ENCODE measurements around the gene DYNC1LI1.

Gene DYNC1LI1

DNA sequence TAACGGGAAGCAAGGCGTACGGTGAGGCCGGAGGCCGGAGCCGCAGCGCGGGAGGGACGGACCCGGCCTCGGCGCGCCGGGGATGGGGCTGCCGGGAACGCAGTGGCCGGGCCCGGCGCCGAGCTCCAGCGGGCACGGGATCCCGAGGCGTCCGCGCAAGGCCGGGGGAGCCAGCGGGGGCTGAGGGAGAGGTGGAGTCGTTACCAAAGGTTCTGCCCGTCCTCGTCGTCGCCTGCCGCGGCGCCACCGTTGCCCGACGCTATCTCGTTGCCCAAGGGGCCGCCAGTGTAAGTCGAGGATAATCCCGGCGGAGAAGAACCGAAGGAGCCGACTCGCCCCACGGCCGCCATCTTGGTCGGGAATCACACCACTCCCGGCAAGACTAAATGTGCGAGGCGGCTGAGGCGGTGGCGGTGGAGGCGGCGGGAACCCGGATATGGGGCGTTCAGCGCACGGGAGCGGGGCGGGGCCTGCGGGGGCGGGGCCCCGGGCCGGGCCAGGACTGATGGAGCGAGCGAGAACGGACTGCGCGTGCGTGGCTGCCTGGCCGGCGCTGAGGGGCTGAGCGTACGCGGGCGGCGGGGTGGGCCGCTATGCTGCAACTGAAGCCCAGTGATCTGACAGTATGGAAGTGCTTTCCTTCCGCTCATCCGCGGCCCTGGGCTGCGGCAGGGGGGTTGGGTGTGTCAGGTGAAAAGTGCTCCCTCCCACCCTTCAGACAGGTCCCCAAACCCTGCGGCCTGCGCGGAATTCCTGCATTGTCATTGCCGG lies at the start of gene DYNC1LI1:
DYNC1LI1 (minus strand) TSS at position 438 of the 771 bp plus-strand sequence; CDS start at position 350, 88 bp downstream.
- DNase-seq = peak; percentile 97

- DNase-seq = no peak
Observed at GRCh38 chr3:32619395-32619794, 48.7 kb upstream of the DYNC1LI1 start.

- DNase-seq = no peak
Observed at GRCh38 chr3:32616267-32616962, 45.8 kb upstream of the DYNC1LI1 start.

DNA sequence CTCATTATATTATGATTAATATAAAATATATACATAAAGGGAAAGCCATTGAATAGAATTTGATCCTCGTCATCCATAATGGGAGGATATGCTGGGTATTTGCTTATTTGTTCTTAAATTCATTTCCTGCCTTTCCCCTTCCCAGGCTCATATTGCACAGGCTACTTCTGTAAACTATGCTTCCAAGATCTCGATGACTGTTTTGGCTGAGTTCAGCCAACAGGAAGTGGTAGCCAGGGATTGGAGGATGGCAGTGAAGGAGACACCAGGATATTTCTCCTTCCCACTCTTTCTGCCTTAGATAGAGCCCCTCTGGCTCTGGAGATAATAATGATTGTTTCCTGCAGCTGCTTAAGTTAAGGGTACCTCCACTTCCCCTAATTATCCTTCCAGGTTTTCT lies 44.3 kb upstream of the DYNC1LI1 start:
- DNase-seq = peak; percentile 7

DNA sequence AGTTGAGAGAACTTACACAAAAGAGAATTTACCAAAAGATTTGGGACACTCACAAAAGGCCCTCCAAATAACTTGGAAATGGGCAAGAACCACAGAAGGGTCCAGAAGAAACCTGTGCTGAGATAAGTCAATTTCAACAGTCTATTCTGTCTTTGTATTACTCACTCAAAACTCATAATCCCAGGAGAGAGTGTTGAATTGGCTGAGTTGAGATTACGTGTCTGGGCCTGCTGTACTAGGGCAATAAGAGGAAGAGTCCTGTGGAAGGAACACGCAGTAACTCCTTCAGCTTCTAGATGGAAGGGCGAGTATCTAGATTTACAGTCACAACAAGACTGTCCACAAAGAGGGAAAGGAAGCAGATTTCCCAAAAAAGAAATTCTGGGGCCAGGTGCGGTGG lies 42.5 kb upstream of the DYNC1LI1 start:
- no peak for DNase-seq

- no peak for DNase-seq
Observed at GRCh38 chr3:32612547-32612946, 41.9 kb upstream of the DYNC1LI1 start.

DNA sequence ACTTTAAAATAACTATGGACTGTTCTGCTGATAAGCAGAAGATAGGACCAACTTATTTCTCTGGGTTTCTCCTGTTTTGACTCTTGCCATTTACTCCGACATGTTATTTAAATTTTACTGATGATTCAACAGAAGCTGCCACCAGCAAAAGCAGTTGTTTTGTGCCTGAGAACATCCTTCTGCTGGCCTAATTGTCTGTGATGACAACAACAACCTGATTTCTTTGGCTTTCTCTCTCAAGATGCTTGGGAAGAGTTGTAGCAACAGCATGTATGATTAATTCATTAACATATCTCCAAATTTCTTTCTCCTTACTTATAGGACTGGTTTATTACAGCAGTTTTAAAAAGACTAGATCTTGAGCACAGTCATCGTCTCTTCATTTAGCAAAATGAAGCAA lies 36.9 kb upstream of the DYNC1LI1 start:
- no peak for DNase-seq

GRCh38 chr3:32606960-32607359 lies 36.3 kb upstream of the DYNC1LI1 start:
- DNase-seq = no peak

DNA sequence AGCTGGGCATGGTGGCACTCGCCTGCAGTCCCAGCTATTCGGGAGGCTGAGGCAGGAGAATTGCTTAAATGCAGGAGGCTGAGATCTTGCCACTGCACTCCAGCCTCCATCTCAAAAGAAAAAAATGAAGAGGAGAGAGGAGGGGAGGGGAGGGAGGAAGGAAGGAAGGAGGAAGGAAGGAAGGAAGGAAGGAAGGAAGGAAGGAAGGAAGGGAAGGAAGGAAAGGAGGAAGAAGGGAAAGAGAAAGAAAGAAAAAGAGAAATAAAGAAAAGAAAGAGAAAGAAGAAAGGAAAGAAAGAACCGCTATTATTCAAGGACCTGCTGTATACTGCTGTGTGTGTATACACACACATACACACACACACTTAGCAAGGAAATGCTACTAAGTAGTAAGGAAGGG lies 35.6 kb upstream of the DYNC1LI1 start:
- DNase-seq = no peak

- no peak for DNase-seq
Observed at GRCh38 chr3:32603064-32603463, 32.4 kb upstream of the DYNC1LI1 start.

GRCh38 chr3:32602206-32602605 lies 31.5 kb upstream of the DYNC1LI1 start:
- no peak for DNase-seq

GRCh38 chr3:32601722-32602121 lies 31.1 kb upstream of the DYNC1LI1 start:
- peak; percentile 23 for DNase-seq

GRCh38 chr3:32597656-32598055 lies 27.0 kb upstream of the DYNC1LI1 start:
- peak; percentile 55 for DNase-seq

- peak; percentile 67 for DNase-seq
Observed at GRCh38 chr3:32596909-32597369, 26.3 kb upstream of the DYNC1LI1 start.

GRCh38 chr3:32596282-32596908 lies 25.7 kb upstream of the DYNC1LI1 start:
- peak; percentile 80 for DNase-seq

DNA sequence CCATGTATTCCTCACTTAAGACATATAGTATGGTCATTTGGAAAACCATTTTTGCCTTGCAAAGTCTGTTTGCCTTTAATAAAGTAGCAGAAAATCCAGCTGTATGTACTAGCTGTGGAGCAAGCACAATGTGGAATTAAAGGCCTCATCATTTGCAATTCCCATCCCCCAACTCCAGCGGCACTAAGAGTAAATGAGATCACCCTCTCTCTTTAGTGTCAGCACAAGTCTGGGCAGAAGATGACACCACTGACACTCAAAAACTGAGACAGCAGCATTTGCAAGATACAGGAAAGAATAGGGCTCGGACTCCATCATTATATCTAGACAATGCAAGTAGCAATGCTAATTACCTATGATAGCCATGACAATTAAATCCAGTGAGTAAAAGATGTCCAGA lies 24.7 kb upstream of the DYNC1LI1 start:
- no peak for DNase-seq

GRCh38 chr3:32593903-32594525 lies 23.4 kb upstream of the DYNC1LI1 start:
- no peak for DNase-seq

DNA sequence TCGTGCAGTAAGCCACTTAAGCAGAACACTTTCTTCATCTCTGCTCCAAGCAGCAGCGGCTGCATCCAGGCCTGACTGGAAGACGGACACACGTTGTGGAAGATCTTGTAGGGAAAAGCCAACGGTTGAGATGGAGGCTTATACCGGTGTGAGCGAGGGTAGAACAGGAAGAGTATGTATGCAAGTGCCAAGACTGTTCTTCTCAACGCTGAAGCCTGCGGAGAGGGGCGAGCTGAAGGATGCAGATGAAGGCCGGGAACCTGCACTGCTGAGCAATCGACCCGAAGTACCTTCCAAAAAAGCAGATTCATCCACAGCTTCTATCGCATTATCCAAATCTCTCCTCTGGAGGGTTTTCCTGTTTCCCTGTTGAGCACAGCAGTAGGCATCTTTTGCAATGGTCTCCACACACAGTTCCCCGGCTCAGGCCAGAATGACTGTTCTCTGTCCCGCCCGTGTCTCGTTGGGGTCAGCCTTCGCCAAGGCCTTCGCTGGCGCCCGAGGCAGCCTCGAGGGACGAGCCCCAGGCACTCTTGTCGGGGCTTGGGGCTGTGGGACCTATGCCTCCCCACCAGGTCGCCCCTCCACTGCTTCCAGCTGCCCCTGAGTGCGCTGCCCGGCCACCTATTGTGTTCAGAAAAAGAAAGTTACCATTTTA lies 22.2 kb upstream of the DYNC1LI1 start:
- DNase-seq = no peak

GRCh38 chr3:32592011-32592410 lies 21.4 kb upstream of the DYNC1LI1 start:
- DNase-seq = no peak

GRCh38 chr3:32591186-32591585 lies 20.5 kb upstream of the DYNC1LI1 start:
- DNase-seq = no peak

DNA sequence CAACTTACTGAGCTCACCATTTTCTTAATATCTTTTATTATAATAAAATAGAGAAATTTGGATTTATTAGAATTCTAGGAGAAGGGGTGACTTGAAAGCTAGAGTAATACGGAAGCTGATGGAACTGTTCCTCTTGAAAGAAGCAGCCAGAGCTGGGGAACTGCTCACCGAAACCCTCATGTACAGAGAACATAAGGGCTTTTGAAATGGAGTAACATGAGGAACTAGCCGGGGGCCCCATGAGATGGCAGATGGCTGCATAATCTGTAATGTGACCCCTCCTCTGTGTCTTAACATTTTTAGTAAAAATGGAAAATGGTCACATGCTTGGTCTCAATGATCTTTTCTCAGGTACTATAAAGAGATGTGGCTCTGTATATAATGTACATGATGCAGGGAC lies 15.7 kb upstream of the DYNC1LI1 start:
- no peak for DNase-seq

- DNase-seq = peak; percentile 90
Observed at GRCh38 chr3:32584660-32585059, 14.0 kb upstream of the DYNC1LI1 start.

- DNase-seq = no peak
Observed at GRCh38 chr3:32583708-32584107, 13.1 kb upstream of the DYNC1LI1 start.
